Measurements from ENCODE around the gene SIAH2. TPM values are rescaled to one million over a fixed set of nuclear protein-coding genes. Genes with fewer than 3 reads are reported as not detected.
A peak's percentile ranks its signal among the peaks of the same experiment; 100 is the strongest.

SIAH2 gene
- total RNA-seq, 1 experiment from 2014 or later: 58.7 TPM

DNA sequence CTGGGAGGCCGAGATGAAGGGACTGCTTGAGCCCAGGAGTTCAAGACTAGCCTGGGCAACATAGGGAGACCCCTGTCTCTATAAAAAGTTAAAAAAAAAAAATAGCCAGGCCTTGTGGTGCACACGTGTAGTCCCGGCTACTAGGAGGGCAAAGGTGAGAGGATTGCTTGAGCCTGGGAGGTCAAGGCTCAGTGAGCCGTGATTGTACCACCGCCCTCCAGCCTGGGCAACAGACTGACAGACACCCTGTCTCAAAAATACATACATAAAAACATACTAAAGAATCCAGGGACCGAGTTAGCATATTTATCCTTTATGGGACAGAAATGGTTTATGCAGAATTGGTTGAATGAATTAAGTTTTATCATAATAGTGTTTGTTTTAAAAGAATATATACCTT, 13.7 kb downstream of the SIAH2 start:
- DNase-seq (ENCODE audit: low read depth): no peak

DNA sequence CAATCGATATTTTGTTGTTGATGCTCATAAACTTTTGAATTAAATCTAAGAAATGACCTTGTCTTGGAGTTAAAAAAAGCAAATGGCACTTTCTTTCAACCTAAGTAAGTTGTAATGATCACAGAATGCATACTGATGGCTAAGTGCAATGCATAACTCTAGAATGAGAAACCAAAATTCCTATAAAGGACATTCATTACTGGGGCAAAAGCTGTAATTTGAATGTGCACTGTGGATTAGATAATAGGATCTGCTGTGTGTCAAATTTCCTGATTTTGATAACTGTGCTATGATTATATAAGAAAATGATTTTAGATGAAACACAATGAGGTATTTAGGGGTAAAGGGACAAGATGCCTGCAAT, 14.3 kb downstream of the SIAH2 start:
- no peak for DNase-seq (ENCODE audit: low read depth)

DNA sequence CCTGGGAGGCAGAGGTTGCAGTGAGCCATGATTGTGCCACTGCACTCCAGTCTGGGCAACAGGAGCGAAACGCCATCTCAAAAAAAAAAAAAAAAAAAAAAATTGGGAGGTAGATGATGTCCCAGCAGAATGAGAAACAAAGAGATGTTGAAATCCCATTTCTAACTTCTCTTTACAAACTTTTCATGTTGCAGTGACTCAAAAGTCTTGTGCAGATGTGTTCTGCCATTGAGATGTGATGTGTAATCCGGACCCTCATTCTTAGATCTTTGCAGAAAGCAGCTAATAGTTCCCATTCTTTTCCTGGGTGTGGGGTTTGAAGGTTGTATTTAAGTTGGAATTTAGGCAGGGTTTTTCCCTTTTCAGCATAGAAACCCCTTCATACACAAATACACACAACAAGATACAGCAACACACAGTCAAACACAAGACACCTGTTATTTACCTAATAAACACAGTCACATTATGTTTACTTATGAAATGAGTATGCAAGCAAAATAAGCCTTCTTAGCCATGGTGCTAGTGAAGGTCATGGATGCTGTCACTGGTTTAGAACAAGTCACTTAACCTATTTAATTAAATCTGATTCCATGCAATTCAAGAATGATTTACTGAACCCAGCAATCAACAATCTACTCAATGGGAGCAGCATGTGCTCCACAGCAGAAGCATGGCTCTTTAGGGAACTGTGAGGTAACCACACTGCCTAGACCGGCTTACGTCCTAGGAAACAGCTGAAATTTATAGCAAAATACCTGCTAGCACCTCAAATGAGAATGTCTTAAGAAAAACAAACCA, 14.9 kb downstream of the SIAH2 start:
- no peak for DNase-seq (ENCODE audit: low read depth)

DNA sequence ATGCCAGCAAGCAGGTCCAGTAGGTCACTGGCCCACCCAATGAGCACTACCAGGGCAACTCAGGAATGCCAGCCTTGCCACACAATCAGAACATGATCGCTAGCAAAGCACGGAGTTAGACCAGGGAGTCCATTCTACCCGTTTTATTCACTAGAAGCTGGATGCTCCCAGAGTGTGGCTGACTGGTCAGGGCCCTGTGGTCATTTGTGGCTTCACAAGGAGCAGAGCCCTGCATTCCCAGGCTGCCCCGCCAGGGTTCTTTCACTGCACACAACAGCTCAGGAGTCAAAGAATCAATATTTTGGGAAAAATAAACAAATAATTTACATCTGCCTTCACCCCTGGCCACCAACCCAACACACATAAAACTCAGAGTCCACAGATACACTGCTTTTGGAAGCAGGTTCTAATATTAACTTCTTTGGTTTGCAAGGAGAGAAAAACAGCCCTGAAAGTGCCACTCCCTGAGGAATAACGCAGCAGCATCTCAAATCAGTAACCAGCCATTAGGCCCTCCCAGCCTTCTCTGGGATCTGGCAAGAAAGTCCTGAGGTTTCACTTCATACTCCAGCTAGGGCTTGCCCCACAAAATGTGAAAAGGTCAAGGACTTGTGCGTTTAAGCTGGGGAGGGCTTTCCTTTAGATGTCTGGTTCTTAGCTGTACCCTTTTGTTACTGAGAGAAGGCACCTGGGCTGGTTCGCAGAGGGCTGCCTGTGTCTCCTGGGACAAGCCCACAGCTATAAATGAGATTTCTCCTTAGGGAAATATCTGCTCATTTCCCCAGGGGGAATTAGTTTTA, 16.0 kb downstream of the SIAH2 start:
- DNase-seq (ENCODE audit: low read depth): no peak

DNA sequence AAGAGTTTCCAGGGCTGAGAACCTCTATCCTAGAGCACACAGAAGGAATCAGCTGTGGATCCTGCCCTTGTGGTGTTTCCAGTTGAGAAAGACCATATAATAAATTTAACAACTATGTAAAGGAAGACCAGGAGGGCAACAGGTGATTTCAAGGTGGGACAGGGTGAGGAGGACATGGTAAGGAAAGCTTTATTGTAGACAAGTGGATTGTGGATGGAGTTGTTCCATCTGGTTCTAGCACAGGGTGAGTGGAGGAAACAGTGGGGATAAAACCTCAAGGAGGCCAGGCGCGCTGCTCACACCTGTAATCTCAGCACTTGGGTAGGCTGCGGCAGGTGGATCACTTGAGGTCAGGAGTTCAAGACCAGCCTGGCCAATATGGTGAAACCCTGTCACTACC, 17.1 kb downstream of the SIAH2 start:
- DNase-seq (ENCODE audit: low read depth): no peak

DNA sequence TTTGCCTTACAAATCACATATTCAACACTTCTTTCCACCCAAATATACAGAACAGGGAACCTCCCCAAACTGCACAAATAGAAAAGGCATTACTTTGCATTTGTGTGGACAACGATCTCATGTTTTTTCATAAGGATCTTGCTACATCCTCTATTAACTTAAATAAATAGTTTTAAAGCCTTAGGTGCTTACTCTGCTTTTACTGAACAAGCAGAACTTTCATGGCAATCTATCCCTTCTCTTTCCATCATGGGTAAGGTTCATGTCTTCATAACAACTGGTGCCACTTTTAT, 18.1 kb downstream of the SIAH2 start:
- no peak for DNase-seq (ENCODE audit: low read depth)

DNA sequence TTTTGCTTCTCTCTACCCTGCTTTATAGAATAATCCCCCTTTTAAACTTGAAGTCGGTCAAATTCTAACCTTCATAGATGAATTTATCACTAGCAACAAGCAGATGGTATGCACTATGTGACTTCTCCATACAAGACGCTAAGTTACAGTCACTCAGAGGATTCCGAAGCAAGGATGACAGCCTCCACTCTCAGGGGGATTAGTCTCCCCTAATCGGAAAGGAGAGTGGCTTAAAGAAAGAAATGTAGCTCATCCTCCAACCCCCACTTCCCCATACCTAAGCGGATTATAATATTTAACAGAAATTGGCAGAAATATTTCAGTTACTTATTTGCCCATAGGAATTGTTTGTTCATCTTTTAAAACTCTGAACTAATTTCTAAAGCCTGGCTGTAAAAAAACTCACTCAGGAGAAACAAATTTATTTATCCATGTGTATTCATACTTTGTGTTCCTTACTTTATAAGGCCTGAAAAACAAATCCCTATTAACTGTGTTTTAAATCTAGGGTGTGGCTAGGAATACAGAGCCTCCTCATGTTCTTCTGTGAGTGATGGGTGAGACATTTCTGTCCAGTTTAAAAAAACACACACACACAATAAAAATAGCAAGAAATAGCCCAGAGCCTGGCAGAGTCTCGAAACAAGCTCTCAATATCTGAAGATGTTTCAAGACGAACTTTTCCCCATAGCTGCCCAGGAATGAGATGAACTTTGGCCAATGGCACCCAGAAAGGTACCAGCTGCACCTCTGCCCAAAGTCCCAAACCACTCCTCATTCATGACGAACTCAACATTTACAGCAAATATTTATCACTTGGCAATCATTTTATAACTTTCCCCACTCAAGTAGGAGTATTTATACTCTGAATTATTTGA, 18.7 kb downstream of the SIAH2 start:
- DNase-seq (ENCODE audit: low read depth): no peak

DNA sequence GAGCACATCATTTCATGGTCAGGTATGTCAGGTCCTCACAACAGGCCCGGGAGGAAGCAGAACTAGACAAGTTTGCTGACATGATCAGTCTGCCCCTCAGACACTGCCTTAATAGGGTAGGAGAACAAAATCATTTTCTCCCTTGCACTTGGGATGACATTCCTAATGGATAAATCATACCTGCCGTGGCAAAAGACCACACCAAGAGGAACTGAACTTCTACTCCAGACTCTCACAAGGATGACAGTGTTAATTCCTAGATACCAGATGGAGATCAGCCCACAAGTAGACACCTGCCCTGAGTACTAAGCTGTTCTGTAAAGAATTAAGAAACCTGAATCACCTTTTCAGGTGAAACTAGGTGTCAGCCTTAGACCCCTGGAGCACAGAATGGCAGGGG, 19.5 kb downstream of the SIAH2 start:
- DNase-seq (ENCODE audit: low read depth): peak; percentile 76

DNA sequence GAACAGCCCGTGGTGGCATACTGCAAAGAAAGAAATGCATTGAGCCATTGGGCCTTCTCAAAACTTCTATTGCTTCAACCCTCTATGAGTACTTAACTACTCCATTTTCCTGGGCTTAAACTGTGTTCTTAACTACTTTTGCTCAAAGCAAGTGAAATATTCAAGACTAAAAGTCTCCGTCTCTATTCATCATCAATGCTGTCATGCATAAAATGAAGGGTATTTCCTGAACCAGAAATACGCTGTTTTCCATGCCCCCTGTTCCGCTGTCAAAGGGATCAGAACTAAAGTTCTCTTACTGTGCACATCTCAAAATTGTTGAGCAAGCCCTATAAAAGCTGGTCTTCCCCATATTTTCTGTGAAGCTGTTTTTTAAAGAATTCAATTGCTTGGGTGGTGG, 20.3 kb downstream of the SIAH2 start:
- no peak for DNase-seq (ENCODE audit: low read depth)

DNA sequence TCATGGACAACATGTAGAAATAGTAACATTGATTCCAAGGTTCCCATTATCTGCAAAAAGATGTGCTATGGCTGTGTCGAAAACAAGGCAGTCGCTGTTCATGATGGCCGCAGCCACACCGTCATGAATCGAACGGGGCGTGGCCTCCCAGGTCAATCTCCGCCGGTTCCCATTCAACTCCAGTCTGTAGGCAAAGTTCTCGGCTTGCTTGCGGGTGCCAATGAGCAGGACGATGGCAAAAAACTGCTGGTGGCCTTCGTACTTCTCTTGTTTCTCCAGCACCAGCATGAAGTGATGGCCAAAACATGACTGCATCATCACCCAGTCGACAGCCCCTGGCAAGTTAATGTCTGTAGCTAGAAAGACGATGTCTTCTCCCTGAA, 20.8 kb downstream of the SIAH2 start:
- no peak for DNase-seq (ENCODE audit: low read depth)

DNA sequence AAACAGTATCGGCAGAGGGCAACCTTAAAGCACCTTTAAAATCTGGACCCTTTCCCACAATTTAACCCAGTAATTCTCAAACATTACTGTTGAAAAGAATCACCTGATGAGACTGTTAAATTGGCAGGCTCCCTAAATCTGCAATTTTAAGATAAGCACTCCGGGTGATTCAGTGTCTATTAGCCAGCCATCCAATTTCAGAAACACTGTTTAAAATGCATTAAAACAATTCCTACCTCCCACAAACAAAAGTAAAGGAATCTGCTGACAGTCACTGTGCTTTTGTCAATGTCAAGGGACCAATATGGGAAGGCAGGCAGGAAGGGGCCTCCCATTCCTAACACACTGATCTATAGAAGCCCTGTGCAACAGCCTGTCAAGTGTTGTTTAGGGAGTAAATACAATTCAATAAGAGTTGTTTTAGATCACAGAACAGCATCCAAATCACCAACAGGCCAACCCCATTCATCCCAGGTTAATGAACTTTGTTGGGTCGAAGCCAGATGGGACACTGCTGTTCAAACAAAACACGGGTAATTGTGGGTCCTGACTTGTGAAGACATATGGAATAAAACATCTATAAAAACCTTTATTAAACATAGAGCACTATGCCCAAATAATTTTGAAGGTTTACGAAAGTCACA, 21.4 kb downstream of the SIAH2 start:
- no peak for DNase-seq (ENCODE audit: low read depth)

DNA sequence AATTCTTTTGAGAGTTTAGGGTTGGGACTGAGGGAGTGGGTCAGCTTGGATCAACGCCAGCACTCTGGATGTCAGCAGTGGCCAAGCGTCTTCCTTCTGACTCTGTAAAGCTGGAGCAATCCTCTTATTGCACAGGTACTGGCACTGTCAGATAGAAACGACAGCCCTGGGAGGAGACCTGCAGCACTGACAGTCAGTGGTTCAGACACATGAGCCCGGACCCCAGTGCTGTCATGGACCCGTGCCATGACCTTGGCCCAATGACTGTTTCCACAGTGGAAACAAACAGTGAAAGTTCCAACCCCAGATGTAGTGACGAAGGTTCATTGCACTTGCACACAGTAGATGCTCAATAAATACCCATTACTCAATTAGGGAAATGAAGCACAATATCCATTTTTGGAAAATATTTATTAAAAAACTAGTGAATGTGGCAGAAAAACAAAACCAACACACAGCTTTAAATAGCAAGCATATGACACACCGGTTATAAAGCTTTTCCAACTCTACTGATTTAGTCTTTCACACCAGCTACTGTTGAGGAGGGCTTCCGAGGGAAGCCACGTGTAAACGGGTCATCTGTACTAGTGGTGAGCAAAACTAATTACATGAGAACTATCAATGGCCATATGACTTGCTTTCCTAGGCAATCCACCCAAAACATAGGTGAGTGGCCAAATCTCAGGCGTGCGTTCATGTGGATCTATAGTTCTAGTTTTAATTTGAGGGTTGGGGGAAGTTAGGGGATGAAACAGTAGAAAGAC, 22.1 kb downstream of the SIAH2 start:
- DNase-seq (ENCODE audit: low read depth): no peak

DNA sequence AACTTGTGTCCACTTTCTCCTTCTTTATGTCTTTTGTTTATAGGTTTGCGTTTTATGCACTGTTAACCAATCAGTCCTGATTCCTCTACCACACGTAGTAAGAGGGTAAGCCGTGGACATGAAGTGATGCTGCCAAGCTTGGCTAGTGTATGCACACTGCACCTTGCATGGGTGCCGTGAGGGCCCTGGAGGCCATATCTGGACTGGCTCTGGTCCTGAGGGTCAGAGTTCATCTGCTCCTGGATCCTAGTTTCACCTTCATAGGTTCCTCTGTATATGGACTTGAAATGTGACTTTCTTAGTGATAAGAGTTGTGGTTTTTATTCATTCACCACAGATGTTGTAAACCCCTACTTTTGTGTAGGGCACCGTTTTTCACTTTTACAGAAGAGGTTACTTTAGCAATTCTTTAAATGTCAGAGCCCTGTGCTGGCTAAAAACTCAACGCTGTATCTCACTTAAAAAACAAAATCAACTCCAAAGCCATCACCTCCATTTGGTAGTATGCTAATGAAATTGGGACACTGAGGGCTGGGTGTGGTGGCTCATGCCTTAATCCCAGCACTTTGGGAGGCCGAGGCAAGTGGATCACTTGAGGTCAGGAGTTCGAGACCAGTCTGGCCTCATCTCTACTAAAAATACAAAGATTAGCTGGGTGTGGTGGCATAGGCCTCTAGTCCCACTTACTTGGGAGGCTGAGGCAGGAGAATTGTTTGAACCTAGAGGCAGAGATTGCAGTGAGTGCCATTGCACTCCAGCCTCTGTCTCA, 22.9 kb downstream of the SIAH2 start:
- DNase-seq (ENCODE audit: low read depth): no peak

DNA sequence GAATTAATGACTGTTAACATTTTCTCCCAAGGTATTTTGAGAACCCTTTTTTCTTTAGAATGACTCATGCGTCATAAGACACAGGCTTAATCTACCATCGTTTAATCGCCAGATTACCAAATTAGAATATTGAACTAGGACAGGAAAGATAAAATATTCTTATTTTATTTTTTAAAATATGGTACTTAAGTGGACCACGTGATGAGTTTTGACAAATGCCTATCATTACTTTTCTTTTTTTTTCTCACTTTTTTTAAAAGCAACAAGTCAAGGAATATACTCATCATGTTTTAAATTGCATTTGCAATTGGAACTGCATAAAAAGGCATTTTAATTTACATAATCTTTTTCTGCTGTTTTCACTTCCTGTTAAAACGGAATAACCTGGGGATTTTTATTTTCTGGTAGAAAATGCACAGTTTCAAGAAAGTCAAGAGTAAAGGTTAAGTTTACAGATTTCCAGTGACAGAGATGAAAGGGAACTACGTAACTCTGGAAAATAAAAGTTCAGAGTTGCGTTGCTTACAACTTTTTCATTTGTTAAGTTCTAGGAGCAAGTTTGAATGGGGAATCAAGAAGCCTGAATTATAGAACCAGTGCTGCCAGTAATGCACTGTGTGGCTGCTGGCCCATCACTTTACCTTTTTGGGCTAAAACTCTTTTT, 23.6 kb downstream of the SIAH2 start:
- DNase-seq (ENCODE audit: low read depth): no peak

DNA sequence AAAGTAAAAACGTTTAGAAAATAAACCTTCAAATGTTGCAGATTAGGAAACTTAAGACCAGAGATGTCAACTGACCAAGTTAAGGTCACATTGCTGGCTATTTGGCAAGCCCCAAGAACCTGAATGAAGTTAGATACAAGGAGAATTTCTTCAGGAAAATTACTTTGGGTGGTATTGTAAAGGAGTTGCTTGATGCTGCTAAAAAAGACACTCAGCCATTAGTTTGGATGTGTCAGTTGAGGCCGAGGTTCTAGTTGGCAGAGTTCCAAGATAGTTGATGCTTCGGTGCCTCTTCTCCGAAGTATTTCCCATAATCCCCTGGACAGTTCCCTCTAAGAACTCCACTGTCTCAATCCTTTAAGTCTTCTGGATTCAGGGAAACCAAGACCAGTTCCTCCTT, 24.3 kb downstream of the SIAH2 start:
- peak; percentile 64 for DNase-seq (ENCODE audit: low read depth)

DNA sequence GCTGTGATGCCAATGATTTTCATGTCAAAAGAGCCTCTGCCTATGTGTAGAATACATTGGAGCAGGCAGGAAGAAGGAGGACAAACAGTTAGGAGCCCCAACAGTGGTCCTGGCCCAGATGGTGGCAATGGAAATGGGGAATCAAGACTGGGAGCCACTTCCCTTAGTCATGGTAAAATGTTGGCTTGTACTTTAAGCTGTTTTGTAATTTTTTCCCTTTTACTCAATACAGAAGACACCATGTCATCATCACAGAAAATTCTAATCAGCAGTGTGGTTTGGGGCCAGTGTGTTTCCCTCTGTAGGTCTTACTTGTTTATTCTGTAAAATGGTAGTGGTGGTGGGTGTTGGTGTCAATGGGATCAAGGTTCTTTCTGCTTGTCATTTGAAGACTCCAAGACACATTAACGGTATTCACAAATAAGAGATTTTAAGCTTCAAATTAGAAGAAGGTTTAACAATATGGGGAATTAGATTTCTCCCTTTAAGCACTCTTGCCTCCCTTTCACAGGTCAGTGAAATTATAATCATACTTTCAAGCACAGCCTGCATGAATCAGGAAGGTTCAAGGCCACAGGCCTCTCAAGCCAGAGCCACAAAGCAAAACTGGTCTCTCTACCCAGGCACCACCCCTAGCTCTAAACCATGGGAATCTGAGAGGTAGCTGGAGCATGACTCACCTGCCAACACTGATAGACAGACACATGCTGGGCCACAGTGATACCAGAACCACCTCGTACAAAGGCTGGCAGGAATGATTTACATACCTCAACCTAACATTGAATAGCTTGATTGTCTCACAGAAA, 24.9 kb downstream of the SIAH2 start:
- peak; percentile 92 for DNase-seq (ENCODE audit: low read depth)

DNA sequence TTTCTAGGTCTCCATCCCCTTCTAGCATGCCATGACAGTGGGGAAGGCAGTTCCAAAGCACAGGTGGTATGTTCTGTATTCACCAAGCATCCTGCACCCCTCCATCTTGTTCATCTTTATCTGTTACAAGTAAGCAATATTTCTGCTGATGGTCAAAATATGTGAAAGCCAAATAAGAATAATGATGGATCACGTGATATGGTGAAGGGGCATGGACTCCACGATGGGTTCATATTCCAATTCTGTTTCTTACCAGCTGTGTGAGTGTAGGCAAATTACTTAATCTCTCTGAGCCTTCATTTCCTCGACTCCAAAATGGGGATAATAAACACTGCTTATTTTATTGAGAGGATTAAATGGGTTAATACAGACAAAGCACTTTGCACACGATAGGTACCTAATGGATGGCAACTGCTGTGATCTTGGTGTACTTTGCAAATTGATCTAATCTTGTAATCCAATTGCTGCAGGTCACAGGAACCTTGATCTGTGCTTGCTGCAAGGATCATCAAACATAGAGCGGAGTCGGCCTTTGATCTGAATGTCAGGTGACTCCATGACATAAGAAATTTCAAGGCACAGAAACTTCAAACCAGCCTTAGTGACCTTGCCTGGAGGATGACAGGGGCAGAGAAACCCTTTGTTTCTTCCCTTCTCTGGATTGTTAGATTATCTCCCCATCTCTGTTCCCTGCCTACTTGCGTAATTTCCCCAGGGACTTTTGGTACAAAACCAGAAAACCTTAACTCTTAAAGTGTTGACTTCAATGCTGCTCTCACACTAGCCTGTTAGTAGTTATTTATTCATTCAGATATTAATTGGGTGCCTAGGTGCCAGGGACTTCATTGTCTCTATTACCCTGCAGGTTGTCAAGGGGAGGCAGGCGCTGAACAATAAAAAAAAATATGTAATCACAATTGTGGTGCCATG, 25.8 kb downstream of the SIAH2 start:
- no peak for DNase-seq (ENCODE audit: low read depth)

DNA sequence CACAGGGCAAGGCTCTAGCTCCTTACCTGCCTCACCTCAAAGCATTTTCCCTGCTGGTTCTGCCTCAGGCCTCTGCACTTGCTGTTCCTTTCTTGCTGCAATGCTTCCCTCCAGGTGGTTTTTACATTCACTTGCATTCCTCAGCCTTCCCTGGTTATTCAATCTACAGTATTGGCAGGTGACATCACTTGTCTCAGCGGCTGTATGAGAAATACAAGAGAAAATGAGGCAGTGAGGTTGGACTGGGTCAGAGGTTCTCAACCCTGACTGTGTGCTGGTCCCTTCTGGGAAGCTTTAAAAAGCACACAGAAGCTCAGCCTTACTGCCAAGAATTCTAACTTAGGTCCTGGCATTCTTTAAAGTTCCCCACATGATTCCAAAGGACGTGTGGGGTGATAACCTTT, 26.7 kb downstream of the SIAH2 start:
- no peak for DNase-seq (ENCODE audit: low read depth)
